ENCODE measurements around the gene NCF4. TPM values are rescaled to one million over a fixed set of nuclear protein-coding genes. Genes with fewer than 3 reads are reported as not detected.

Gene NCF4
- total RNA-seq, 3 donors from 2014 or later = 13.4 to 36.8 (median 14.5) TPM

- H3K36me3 ChIP-seq = no peaks in the 10 kb centered on the region
- intact Hi-C loops (cut with DNase I; ENCODE audit: low total_unique reads) = loop anchor here (2.0 kb wide), 1 partner anchor 26 kb away; no protein-coding TSS in a partner anchor
- DNase-seq (ENCODE audit: low spot score in 2 of 2) = no peak
Observed at GRCh38 chr22:36864454-36865215, 3.8 kb downstream of the NCF4 start.

GRCh38 chr22:36865346-36865745 lies 4.5 kb downstream of the NCF4 start:
- no peak for DNase-seq (ENCODE audit: low spot score in 2 of 2)
- H3K4me3 ChIP-seq = no peak overlapping the region
- no peaks in the 10 kb centered on the region for H3K36me3 ChIP-seq

More at GRCh38 chr22:36864454-36865215, 3.8 kb downstream of the NCF4 start:
- Histone ChIP-seq H3K4me3 (no peak overlapping the region), H3K9me3 (no peaks in the 10 kb centered on the region), H3K27ac (no peak overlapping the region), H3K4me1 (no peaks in the 10 kb centered on the region), H3K27me3 (peaks cover 0 to 14% of the 10 kb centered on the region in 2 donors)
- TF ChIP-seq POLR2AphosphoS5 (IDR thresholded peaks at IDR 0.05) (no peak), CTCF (IDR thresholded peaks at IDR 0.05) (no peak)

GRCh38 chr22:36867695-36868094 lies 6.9 kb downstream of the NCF4 start:
- Histone ChIP-seq H3K9me3 (no peaks in the 10 kb centered on the region), H3K4me1 (peaks cover 0 to 3% of the 10 kb centered on the region in 2 donors), H3K36me3 (no peaks in the 10 kb centered on the region), H3K4me3 (no peak overlapping the region), H3K27ac (no peak overlapping the region), H3K27me3 (peaks cover 0 to 14% of the 10 kb centered on the region in 2 donors)
- no peak for DNase-seq (ENCODE audit: low spot score in 2 of 2)
- intact Hi-C loops (cut with DNase I; ENCODE audit: low total_unique reads) = no loop called here
- TF ChIP-seq POLR2A (IDR thresholded peaks at IDR 0.05) (no peak), POLR2AphosphoS5 (IDR thresholded peaks at IDR 0.05) (no peak), CTCF (IDR thresholded peaks at IDR 0.05) (no peak)

More at GRCh38 chr22:36865346-36865745, 4.5 kb downstream of the NCF4 start:
- no peak overlapping the region for H3K27ac ChIP-seq
- peaks cover 0 to 14% of the 10 kb centered on the region in 2 donors for H3K27me3 ChIP-seq
- TF ChIP-seq CTCF (IDR thresholded peaks at IDR 0.05) = no peak
- no peak for TF ChIP-seq POLR2A (IDR thresholded peaks at IDR 0.05)
- no peak for TF ChIP-seq POLR2AphosphoS5 (IDR thresholded peaks at IDR 0.05)
- no peaks in the 10 kb centered on the region for H3K9me3 ChIP-seq
- intact Hi-C loops (cut with DNase I; ENCODE audit: low total_unique reads) = loop anchor here (2.0 kb wide), 1 partner anchor 25 kb away; no protein-coding TSS in a partner anchor
- H3K4me1 ChIP-seq = peaks cover 0 to 2% of the 10 kb centered on the region in 2 donors

GRCh38 chr22:36868546-36869181 lies 7.9 kb downstream of the NCF4 start:
- Histone ChIP-seq H3K4me1 (peaks cover 0 to 3% of the 10 kb centered on the region in 2 donors), H3K27ac (no peak overlapping the region), H3K36me3 (no peaks in the 10 kb centered on the region), H3K4me3 (no peak overlapping the region), H3K9me3 (no peaks in the 10 kb centered on the region), H3K27me3 (peaks cover 0 to 14% of the 10 kb centered on the region in 2 donors)
- intact Hi-C loops (cut with DNase I; ENCODE audit: low total_unique reads) = no loop called here
- DNase-seq (ENCODE audit: low spot score in 2 of 2) = no peak
- TF ChIP-seq POLR2AphosphoS5 (IDR thresholded peaks at IDR 0.05) (no peak), CTCF (IDR thresholded peaks at IDR 0.05) (no peak), POLR2A (IDR thresholded peaks at IDR 0.05) (no peak)

GRCh38 chr22:36870250-36870649 lies 9.4 kb downstream of the NCF4 start:
- Histone ChIP-seq H3K9me3 (no peaks in the 10 kb centered on the region), H3K27me3 (peaks cover 0 to 12% of the 10 kb centered on the region in 2 donors), H3K36me3 (no peaks in the 10 kb centered on the region), H3K4me1 (peaks cover 0 to 3% of the 10 kb centered on the region in 2 donors), H3K27ac (no peak overlapping the region), H3K4me3 (no peak overlapping the region)
- TF ChIP-seq POLR2AphosphoS5 (IDR thresholded peaks at IDR 0.05) = no peak
- TF ChIP-seq POLR2A (IDR thresholded peaks at IDR 0.05) = no peak
- TF ChIP-seq CTCF (IDR thresholded peaks at IDR 0.05) = no peak
- peak in 1 of 2 donors; percentile 45 for DNase-seq (ENCODE audit: low spot score in 2 of 2)
- intact Hi-C loops (cut with DNase I; ENCODE audit: low total_unique reads) = no loop called here

All from breast epithelium (tissue), 4 donors.